ENCODE data around the gene PLEKHB2.

Gene PLEKHB2, protein sequence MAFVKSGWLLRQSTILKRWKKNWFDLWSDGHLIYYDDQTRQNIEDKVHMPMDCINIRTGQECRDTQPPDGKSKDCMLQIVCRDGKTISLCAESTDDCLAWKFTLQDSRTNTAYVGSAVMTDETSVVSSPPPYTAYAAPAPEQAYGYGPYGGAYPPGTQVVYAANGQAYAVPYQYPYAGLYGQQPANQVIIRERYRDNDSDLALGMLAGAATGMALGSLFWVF

DNA sequence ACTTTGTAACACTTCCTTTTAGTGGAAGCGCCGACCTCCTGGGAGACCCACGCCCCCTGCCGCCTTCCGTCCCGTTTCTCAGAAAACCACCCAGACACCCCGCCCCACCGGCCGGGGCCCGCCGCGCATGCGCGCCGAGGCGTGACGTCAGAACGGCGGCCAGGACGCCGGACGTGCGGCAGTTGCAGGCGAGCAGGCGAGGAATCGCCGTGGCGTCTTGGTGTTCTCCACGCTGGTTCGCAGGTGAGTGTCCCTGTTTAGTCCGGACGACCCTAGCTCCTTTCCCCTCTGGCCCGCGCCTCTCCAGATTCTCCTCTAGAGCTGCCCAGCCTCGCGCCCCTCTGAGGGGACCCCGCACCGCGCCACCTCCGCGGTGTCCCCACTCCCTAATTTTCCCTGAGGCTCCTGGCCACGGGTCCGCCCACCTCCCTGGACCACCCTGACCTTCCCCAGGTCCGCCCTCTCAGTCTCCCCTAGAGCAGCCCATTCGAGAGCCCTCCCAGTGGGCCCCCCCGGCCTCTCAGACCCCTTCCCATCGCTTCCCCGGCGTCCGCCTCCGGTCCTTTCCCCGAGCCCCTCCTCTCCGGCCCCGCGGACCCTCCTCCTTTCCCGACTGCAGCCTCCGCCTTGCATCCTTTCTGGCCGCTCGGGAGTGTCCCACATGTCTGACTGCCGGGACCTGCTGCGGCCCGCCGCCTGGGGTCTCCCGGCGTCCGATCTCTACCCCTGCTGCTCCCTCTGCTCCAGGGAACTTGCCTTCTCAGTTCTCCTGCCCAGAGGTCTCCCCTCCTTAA is at the start of gene PLEKHB2:
PLEKHB2 (plus strand) TSS at position 181 of the 794 bp plus-strand sequence. CDS start 15,606 bp downstream, outside the sequence.
- peak within 1 kb of the TSS; percentile 87 for H3K27ac ChIP-seq
- no peak for TF ChIP-seq ZFX (IDR thresholded peaks at IDR 0.05)
- TF ChIP-seq, protein P1, sequence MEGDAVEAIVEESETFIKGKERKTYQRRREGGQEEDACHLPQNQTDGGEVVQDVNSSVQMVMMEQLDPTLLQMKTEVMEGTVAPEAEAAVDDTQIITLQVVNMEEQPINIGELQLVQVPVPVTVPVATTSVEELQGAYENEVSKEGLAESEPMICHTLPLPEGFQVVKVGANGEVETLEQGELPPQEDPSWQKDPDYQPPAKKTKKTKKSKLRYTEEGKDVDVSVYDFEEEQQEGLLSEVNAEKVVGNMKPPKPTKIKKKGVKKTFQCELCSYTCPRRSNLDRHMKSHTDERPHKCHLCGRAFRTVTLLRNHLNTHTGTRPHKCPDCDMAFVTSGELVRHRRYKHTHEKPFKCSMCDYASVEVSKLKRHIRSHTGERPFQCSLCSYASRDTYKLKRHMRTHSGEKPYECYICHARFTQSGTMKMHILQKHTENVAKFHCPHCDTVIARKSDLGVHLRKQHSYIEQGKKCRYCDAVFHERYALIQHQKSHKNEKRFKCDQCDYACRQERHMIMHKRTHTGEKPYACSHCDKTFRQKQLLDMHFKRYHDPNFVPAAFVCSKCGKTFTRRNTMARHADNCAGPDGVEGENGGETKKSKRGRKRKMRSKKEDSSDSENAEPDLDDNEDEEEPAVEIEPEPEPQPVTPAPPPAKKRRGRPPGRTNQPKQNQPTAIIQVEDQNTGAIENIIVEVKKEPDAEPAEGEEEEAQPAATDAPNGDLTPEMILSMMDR (conservative IDR thresholded peaks at IDR 0.05): no peak; the same call in 1 of the 2 replicates

DNA sequence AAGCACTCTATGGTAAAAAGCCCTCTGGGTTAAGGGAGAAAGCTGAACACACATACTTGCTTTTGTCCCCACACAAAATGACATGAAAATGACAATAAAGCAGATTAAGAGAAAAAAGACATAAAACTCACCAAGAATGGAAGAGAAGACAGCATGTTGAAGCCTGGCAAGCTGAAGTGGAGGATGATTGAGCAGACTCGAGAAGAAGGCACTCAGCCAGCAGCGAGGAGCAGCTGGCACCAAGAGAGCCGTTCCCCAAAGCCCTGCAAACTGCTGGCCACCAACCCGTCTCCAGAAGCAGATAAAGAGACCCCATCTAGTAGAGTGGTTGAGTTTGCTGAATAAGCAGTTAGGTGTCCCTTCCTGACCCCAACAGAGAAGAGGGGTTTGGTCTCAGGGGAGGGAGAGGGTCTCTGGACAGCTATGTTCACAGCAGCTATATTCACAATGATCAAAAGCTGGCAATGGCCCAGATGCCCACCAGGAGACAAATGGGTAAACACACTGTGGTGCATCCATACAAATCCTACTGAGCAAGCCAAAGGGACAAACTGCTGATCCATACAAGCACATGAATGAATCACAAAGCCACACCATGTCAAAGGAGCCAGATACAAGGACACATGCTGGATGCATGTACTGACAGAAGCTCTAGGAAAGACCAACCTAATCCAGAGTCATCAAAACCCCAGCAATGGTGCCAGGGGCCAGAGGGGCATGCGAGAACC is 48.8 kb upstream of the PLEKHB2 start:
- TF ChIP-seq, protein P1 (conservative IDR thresholded peaks at IDR 0.05): no peak
- TF ChIP-seq ZFX (IDR thresholded peaks at IDR 0.05): no peak
- H3K27ac ChIP-seq: no peak overlapping the region

DNA sequence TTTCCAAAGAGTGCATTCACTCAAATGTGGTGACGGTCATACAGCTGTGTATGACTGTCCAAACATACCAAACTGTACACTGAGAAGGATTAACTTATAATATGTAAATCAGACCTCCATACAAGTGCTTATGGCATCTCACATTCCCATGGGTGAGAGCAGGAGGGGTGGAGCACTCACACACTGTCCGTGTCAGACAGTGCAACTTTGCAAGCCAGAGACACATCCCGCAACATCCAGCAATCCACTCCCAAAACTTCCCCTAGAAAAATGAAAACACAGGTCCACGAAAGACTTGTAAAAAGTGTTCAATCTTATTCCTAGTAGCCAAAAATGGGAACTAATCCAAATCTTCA is 48.2 kb upstream of the PLEKHB2 start:
- TF ChIP-seq, protein P1 (conservative IDR thresholded peaks at IDR 0.05): no peak
- no peak for TF ChIP-seq ZFX (IDR thresholded peaks at IDR 0.05)
- H3K27ac ChIP-seq: no peak overlapping the region

DNA sequence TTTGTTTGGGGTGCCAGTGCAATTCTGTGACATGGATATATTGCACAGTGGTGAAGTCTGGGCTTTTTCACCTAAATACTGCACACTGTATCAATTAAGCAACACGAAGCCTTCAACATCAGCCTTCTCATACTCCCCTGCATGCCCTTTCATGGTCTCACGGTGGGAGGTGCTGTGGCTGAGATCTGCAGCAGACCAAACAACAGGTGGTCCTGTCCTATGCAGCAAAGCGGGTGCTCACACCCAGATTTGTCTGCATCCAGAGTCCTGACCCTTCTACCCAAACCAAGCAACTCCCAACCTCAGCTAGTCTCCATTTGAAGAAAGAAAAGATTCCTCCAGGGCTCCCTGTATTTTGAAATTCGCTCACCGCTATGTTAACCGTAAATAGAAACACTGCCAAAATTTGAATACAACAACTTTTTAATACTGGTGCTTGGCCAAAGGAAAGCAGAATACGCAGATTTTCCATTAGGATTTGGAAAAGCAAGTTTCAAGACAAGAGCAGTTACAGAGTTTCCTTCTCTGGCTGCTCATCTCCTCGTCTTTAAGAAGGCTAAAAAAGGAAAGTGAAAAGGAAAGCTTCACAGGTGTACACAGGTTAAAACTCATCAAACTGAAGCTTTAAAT is 46.8 kb upstream of the PLEKHB2 start:
- H3K27ac ChIP-seq: no peak overlapping the region
- TF ChIP-seq, protein P1 (conservative IDR thresholded peaks at IDR 0.05): no peak
- TF ChIP-seq ZFX (IDR thresholded peaks at IDR 0.05): no peak

DNA sequence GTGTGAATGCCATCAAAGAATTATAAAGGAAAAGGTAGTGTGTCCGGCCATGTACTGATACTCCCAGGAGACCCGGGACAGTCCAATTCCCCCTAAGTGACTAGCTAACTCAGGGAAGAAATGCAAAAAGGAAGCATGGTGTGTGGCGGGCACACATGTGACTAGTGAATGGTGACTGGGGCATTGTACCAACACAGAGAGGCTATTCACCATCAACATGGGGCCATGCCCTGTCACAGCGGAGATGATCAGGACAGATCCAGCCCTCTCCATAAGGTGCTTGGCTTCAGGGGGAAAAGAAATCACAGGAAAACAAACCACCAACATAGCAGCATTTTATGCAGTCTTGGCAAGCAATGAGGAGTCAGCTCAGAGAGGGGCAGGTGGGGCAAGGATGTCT is 46.2 kb upstream of the PLEKHB2 start:
- TF ChIP-seq, protein P1 (conservative IDR thresholded peaks at IDR 0.05): no peak
- TF ChIP-seq ZFX (IDR thresholded peaks at IDR 0.05): no peak

DNA sequence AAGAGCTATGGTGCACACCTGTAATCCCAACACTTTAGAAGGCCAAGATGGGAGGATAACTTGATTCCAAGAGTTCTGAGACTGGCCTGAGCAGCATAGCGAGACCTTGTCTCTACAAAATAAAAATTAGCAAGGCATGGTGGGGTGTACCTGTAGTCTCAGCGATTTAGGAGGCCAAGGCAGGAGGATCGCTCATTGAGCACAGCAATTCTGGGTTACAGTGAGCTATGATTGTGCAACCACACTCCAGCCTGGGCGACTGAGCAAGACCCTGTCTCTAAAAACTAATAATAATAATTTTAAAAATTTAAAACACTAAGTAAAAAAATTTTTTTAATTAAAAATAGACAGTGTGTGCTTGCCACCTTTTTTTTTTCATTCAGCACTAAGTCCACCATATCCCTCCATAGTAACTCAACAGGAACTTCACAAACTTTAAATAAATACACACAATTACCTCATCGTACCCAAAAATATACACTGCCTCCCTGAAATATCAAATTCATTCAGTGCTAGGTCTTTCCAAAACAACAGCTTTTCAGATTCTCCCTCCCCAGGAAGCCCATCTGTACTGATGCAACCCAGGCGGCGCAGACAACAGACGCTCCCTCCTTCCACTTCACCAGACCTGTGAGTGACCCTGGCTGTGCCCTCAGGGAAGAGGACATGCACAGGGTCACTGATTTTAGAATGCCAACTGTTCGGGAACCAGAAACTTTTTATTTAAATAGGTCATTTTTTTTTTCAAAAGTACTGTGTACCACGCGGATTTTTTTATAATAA is 41.4 kb upstream of the PLEKHB2 start:
- no peak for TF ChIP-seq ZFX (IDR thresholded peaks at IDR 0.05)
- TF ChIP-seq, protein P1 (conservative IDR thresholded peaks at IDR 0.05): no peak
- no peak overlapping the region for H3K27ac ChIP-seq

More for the DNA sequence above, 46.2 kb upstream of the PLEKHB2 start:
- no peak overlapping the region for H3K27ac ChIP-seq
